Femur (tissue), 1 donor: ENCODE data around the gene FNDC3B.
A peak's percentile ranks its signal among the peaks of the same experiment; 100 is the strongest.

ENCODE experiments used
- DNase-seq: peaks from one replicate; pipeline ENCODE4 v3.0.0-alpha.2; 2017

FNDC3B gene

GRCh38 chr3:172139528-172140276 is 100.3 kb downstream of the FNDC3B start:
- DNase-seq = no peak

GRCh38 chr3:172140499-172141391 is 101.4 kb downstream of the FNDC3B start:
- no peak for DNase-seq

GRCh38 chr3:172142051-172142863 is 102.9 kb downstream of the FNDC3B start:
- DNase-seq = no peak

- no peak for DNase-seq
These were observed 103.6 kb downstream of the FNDC3B start for GRCh38 chr3:172142864-172143451.

- DNase-seq = no peak
These were observed 104.5 kb downstream of the FNDC3B start for GRCh38 chr3:172143739-172144497.

- no peak for DNase-seq
These were observed 105.2 kb downstream of the FNDC3B start for GRCh38 chr3:172144601-172145000.

- no peak for DNase-seq
These were observed 105.8 kb downstream of the FNDC3B start for GRCh38 chr3:172145031-172145686.

- no peak for DNase-seq
These were observed 107.0 kb downstream of the FNDC3B start for GRCh38 chr3:172146349-172146748.

GRCh38 chr3:172147113-172147818 is 107.9 kb downstream of the FNDC3B start:
- no peak for DNase-seq

GRCh38 chr3:172148241-172148640 is 108.9 kb downstream of the FNDC3B start:
- DNase-seq = no peak

- no peak for DNase-seq
These were observed 109.6 kb downstream of the FNDC3B start for GRCh38 chr3:172148702-172149565.

- DNase-seq = no peak
These were observed 110.9 kb downstream of the FNDC3B start for GRCh38 chr3:172150268-172150667.

GRCh38 chr3:172150913-172151650 is 111.7 kb downstream of the FNDC3B start:
- no peak for DNase-seq

GRCh38 chr3:172151651-172152649 is 112.6 kb downstream of the FNDC3B start:
- no peak for DNase-seq

GRCh38 chr3:172152874-172153273 is 113.5 kb downstream of the FNDC3B start:
- peak; percentile 86 for DNase-seq

- DNase-seq = peak; percentile 96
These were observed 114.0 kb downstream of the FNDC3B start for GRCh38 chr3:172153335-172153861.
